Measurements from ENCODE around the gene PCLAF.

Gene PCLAF

DNA sequence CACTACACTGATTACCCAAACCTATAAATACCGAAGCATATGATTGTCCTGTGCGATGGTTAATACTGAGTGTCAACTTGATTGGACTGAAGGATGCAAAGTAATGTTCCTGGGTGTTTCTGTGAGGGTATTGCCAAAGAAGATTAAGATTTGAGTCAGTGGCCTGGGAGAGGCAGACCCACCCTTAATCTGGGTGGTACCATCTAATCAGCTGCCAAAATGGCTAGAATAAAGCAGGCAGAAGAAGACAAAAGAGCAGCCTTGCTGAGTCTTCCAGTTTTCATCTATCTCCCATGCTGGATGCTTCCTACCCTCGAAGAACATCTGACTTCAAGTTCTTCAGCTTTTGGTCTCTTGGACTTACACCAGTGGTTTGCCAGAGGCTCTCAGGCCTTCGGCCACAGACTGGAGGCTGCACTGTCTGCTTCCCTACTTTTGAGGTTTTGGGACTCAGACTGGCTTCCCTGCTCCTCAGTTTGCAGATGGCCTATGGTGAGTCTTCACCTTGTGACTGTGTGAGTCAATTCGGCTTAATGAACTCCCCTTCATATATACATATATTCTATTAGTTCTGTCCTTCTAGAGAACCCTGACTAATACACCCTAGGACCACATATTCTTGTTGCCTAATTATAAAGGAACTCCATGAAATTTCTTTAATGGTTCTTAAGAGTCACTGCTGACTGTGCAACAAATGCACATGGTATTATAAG lies 56.9 kb downstream of the PCLAF start:
- no peak overlapping the region for H3K4me3 ChIP-seq (ENCODE audit: low read depth, low read length, poor library complexity, severe bottlenecking)
- no peaks in the 10 kb centered on the region for H3K9me3 ChIP-seq (ENCODE audit: low read length)
- no peaks in the 10 kb centered on the region for H3K9me2 ChIP-seq (ENCODE audit: low read depth, low read length)
- H3K4me2 ChIP-seq (ENCODE audit: low read length), result no peak overlapping the region
- no peak overlapping the region for H3K27ac ChIP-seq (ENCODE audit: low read depth, low read length, poor library complexity, severe bottlenecking)
- no peaks in the 10 kb centered on the region for H4K20me1 ChIP-seq (ENCODE audit: insufficient read depth, low read length)
- H3K79me2 ChIP-seq (ENCODE audit: insufficient read depth, low read length), result peaks cover 7% of the 10 kb centered on the region; the same call in 1 of the 2 replicates
- H3K27me3 ChIP-seq (ENCODE audit: insufficient read depth, low read length), result no peaks in the 10 kb centered on the region
- H3K9ac ChIP-seq (ENCODE audit: low read length), result no peak overlapping the region
- H2AFZ ChIP-seq (ENCODE audit: low read length), result no peak overlapping the region
- TF ChIP-seq EZH2 (IDR thresholded peaks at IDR 0.05; ENCODE audit: borderline replicate concordance, low read length), result no peak
- TF ChIP-seq, protein P1, sequence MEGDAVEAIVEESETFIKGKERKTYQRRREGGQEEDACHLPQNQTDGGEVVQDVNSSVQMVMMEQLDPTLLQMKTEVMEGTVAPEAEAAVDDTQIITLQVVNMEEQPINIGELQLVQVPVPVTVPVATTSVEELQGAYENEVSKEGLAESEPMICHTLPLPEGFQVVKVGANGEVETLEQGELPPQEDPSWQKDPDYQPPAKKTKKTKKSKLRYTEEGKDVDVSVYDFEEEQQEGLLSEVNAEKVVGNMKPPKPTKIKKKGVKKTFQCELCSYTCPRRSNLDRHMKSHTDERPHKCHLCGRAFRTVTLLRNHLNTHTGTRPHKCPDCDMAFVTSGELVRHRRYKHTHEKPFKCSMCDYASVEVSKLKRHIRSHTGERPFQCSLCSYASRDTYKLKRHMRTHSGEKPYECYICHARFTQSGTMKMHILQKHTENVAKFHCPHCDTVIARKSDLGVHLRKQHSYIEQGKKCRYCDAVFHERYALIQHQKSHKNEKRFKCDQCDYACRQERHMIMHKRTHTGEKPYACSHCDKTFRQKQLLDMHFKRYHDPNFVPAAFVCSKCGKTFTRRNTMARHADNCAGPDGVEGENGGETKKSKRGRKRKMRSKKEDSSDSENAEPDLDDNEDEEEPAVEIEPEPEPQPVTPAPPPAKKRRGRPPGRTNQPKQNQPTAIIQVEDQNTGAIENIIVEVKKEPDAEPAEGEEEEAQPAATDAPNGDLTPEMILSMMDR (IDR thresholded peaks at IDR 0.05; ENCODE audit: low read length), result no peak
- H3K36me3 ChIP-seq (ENCODE audit: insufficient read depth, low read length), result no peaks in the 10 kb centered on the region
- no peaks in the 10 kb centered on the region for H3F3A ChIP-seq (ENCODE audit: insufficient read depth, low read length)
- no peaks in the 10 kb centered on the region for H3K4me1 ChIP-seq (ENCODE audit: insufficient read depth, low read length, severe bottlenecking)

GRCh38 chr15:64315216-64315615 lies 66.0 kb downstream of the PCLAF start:
- TF ChIP-seq, protein P1 (IDR thresholded peaks at IDR 0.05; ENCODE audit: low read length), result no peak
- no peak for TF ChIP-seq EZH2 (IDR thresholded peaks at IDR 0.05; ENCODE audit: borderline replicate concordance, low read length)
- H3F3A ChIP-seq (ENCODE audit: insufficient read depth, low read length), result no peaks in the 10 kb centered on the region
- H3K4me3 ChIP-seq (ENCODE audit: low read depth, low read length, poor library complexity, severe bottlenecking), result no peak overlapping the region
- H3K27me3 ChIP-seq (ENCODE audit: insufficient read depth, low read length), result no peaks in the 10 kb centered on the region
- no peaks in the 10 kb centered on the region for H3K9me3 ChIP-seq (ENCODE audit: low read length)
- H3K9me2 ChIP-seq (ENCODE audit: low read depth, low read length), result no peaks in the 10 kb centered on the region
- no peak overlapping the region for H2AFZ ChIP-seq (ENCODE audit: low read length)
- H3K27ac ChIP-seq (ENCODE audit: low read depth, low read length, poor library complexity, severe bottlenecking), result no peak overlapping the region
- no peaks in the 10 kb centered on the region for H4K20me1 ChIP-seq (ENCODE audit: insufficient read depth, low read length)
- H3K9ac ChIP-seq (ENCODE audit: low read length), result no peak overlapping the region
- no peaks in the 10 kb centered on the region for H3K36me3 ChIP-seq (ENCODE audit: insufficient read depth, low read length)
- H3K79me2 ChIP-seq (ENCODE audit: insufficient read depth, low read length), result peaks cover 4% of the 10 kb centered on the region; the same call in 1 of the 2 replicates
- no peaks in the 10 kb centered on the region for H3K4me1 ChIP-seq (ENCODE audit: insufficient read depth, low read length, severe bottlenecking)
- no peak overlapping the region for H3K4me2 ChIP-seq (ENCODE audit: low read length)

- no peaks in the 10 kb centered on the region for H3K4me1 ChIP-seq (ENCODE audit: insufficient read depth, low read length, severe bottlenecking)
- TF ChIP-seq EZH2 (IDR thresholded peaks at IDR 0.05; ENCODE audit: borderline replicate concordance, low read length), result no peak
- TF ChIP-seq, protein P1 (IDR thresholded peaks at IDR 0.05; ENCODE audit: low read length), result no peak
- peaks cover 4% of the 10 kb centered on the region; the same call in 1 of the 2 replicates for H3K79me2 ChIP-seq (ENCODE audit: insufficient read depth, low read length)
These were observed 66.8 kb downstream of the PCLAF start for GRCh38 chr15:64314456-64314855.

More at GRCh38 chr15:64314456-64314855, 66.8 kb downstream of the PCLAF start:
- Histone ChIP-seq H3K9ac (ENCODE audit: low read length) (no peak overlapping the region), H3K9me3 (ENCODE audit: low read length) (no peaks in the 10 kb centered on the region), H4K20me1 (ENCODE audit: insufficient read depth, low read length) (no peaks in the 10 kb centered on the region), H3K9me2 (ENCODE audit: low read depth, low read length) (no peaks in the 10 kb centered on the region), H3F3A (ENCODE audit: insufficient read depth, low read length) (no peaks in the 10 kb centered on the region), H2AFZ (ENCODE audit: low read length) (no peak overlapping the region), H3K27me3 (ENCODE audit: insufficient read depth, low read length) (no peaks in the 10 kb centered on the region), H3K4me2 (ENCODE audit: low read length) (no peak overlapping the region), H3K27ac (ENCODE audit: low read depth, low read length, poor library complexity, severe bottlenecking) (no peak overlapping the region), H3K36me3 (ENCODE audit: insufficient read depth, low read length) (no peaks in the 10 kb centered on the region), H3K4me3 (ENCODE audit: low read depth, low read length, poor library complexity, severe bottlenecking) (no peak overlapping the region)

Data from OCI-LY1 (cell line).